Breast epithelium (tissue), 4 donors: ENCODE results near the gene IL1F10. TPM values are rescaled to one million over a fixed set of nuclear protein-coding genes. Genes with fewer than 3 reads are reported as not detected.

ENCODE experiments used
- DNase-seq, 2 donors: peaks; one replicate each; pipeline ENCODE4 v3.0.0-alpha.2; 2019; ENCODE audit warnings: low spot score in 2 of 2
- H3K27ac ChIP-seq, 2 donors: fragments of 200-600 bp; sonication (generic) in 1 of 2; one replicate each; pipeline ENCODE4 v1.5.1; 2016 to 2019; ENCODE audit warnings: mild to moderate bottlenecking in 1 of 2
- H3K27me3 ChIP-seq, 2 donors: fragments of 200-600 bp; sonication (generic) in 1 of 2; one replicate each; pipeline versions ENCODE4 v1.5.1 to v1.6.0; 2017 to 2019; ENCODE audit warnings: control low read depth in 1 of 2, mild to moderate bottlenecking in 1 of 2
- H3K36me3 ChIP-seq: fragments of 200-600 bp; one replicate; pipeline ENCODE4 v1.5.1; 2019
- H3K4me1 ChIP-seq, 2 donors: fragments of 200-600 bp; sonication (generic); one replicate each; pipeline ENCODE4 v1.5.1; 2016 to 2019; ENCODE audit warnings: control low read depth in 1 of 2
- H3K4me3 ChIP-seq, 3 donors: fragments of 200-600 bp; sonication (generic); 1 replicate in 2 of 3; 2 replicates in 1 of 3; pipeline ENCODE4 v1.5.1; 2016 to 2019; ENCODE audit warnings: mild to moderate bottlenecking in 3 of 3, moderate library complexity in 2 of 3
- H3K9me3 ChIP-seq, 2 donors: fragments of 200-600 bp; sonication (generic) in 1 of 2; one replicate each; pipeline ENCODE4 v1.5.1; 2016 to 2019; ENCODE audit warnings: control low read depth in 1 of 2
- POLR2A ChIP-seq: fragments of 450-650 bp; IDR thresholded peaks from one replicate; pipeline ENCODE4 v1.6.1; 2016; ENCODE audit warnings: antibody characterized with exemption, mild to moderate bottlenecking, moderate library complexity
- POLR2AphosphoS5 ChIP-seq, 3 donors: sonication (generic); formaldehyde crosslinking; IDR thresholded peaks; one replicate each; pipeline ENCODE4 v1.6.1; 2017; ENCODE audit warnings: antibody characterized with exemption in 3 of 3
- intact Hi-C: fragments of 100-400 bp; cut with DNase I; formaldehyde crosslinking; loops from one replicate; pipeline ENCODE4 v1.15.1; 2023; ENCODE audit warnings: low total_unique reads
- total RNA-seq, 3 donors: library from RNA; depleted of rRNA; stranded (reverse); fragments of >200 nt; gene quantifications; one replicate each; pipeline ENCODE4 v1.1.0, GENCODE V29; 2016
- TF ChIP-seq, protein P1 (sequence below), 3 donors: fragments of 450-650 bp; IDR thresholded peaks; one replicate each; pipeline ENCODE4 v1.5.1; 2016 to 2017; ENCODE audit warnings: antibody characterized with exemption in 3 of 3, mild to moderate bottlenecking in 3 of 3, moderate library complexity in 3 of 3

Gene IL1F10
- total RNA-seq, 3 donors from 2014 or later: not detected

DNA sequence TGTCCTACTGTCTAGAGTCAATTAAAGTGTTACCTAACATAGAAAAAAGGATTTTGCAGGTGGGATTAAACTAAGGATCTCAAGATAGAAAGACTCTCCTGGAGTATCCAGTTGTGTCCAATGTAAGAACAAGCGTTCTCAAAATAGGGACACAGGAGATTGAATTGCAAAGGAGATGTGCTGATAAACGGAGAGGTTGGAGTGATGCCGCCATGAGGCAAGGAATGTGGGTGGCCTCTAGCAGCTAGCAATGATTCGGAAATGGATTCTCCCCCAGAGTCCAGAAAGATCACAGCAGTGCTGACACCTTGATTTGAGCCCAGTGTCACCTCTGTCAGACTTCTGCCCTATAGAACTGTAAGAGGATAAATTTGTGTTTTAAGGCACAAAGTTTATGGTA is 35.5 kb downstream of the IL1F10 start:
- H3K36me3 ChIP-seq: no peaks in the 10 kb centered on the region
- H3K27ac ChIP-seq: no peak overlapping the region
- no peak for DNase-seq
- TF ChIP-seq, protein P1, sequence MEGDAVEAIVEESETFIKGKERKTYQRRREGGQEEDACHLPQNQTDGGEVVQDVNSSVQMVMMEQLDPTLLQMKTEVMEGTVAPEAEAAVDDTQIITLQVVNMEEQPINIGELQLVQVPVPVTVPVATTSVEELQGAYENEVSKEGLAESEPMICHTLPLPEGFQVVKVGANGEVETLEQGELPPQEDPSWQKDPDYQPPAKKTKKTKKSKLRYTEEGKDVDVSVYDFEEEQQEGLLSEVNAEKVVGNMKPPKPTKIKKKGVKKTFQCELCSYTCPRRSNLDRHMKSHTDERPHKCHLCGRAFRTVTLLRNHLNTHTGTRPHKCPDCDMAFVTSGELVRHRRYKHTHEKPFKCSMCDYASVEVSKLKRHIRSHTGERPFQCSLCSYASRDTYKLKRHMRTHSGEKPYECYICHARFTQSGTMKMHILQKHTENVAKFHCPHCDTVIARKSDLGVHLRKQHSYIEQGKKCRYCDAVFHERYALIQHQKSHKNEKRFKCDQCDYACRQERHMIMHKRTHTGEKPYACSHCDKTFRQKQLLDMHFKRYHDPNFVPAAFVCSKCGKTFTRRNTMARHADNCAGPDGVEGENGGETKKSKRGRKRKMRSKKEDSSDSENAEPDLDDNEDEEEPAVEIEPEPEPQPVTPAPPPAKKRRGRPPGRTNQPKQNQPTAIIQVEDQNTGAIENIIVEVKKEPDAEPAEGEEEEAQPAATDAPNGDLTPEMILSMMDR (IDR thresholded peaks at IDR 0.05): no peak
- TF ChIP-seq POLR2A (no peak), POLR2AphosphoS5 (IDR thresholded peaks at IDR 0.05) (no peak)
- intact Hi-C loops: no loop called here
- peaks cover 0 to 4% of the 10 kb centered on the region in 2 donors for H3K9me3 ChIP-seq
- no peaks in the 10 kb centered on the region for H3K4me1 ChIP-seq
- H3K27me3 ChIP-seq: no peaks in the 10 kb centered on the region
- no peak overlapping the region for H3K4me3 ChIP-seq

- no peak overlapping the region for H3K4me3 ChIP-seq
- TF ChIP-seq POLR2AphosphoS5 (IDR thresholded peaks at IDR 0.05): no peak
- no peak for TF ChIP-seq POLR2A
- TF ChIP-seq, protein P1 (IDR thresholded peaks at IDR 0.05): no peak
- H3K9me3 ChIP-seq: peaks cover 0 to 4% of the 10 kb centered on the region in 2 donors
- intact Hi-C loops: no loop called here
- H3K27ac ChIP-seq: no peak overlapping the region
- DNase-seq: no peak
- H3K36me3 ChIP-seq: no peaks in the 10 kb centered on the region
- no peaks in the 10 kb centered on the region for H3K4me1 ChIP-seq
- no peaks in the 10 kb centered on the region for H3K27me3 ChIP-seq
These were observed 36.4 kb downstream of the IL1F10 start for GRCh38 chr2:113104054-113104611.

DNA sequence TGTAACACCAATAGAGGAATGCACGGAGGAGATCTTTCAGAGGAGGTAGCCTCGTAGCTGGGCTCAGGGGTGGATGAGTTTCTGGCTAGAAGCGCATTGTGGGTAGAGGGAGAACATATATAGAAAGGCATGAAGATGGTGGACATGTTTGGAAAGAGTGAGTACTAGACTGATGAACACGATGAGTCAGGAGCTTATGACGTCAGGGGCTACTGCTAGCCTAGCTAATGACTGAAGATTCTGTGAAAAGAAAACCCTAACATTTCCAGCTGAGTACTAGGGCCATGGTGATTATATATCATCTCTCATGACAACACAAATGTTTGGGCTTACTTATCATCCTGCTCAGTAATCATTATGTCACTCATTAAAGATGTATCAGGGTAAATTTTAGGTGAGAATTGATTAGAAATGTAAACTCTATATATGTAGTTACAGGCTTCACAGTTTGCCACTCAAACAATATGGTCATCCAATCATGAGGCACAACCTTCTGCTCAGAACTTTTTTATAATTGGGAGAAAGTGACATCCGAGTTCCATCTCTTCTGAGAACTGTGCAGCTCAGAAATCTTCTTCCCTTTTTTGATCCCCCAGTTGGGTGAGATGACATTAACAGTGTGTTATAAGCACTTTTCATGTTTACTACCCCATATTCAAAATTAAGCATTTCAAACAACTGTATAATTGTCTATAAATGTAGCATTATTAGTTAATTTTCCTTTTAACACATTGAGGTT is 37.4 kb downstream of the IL1F10 start:
- no peak overlapping the region for H3K4me3 ChIP-seq
- peaks cover 0 to 4% of the 10 kb centered on the region in 2 donors for H3K9me3 ChIP-seq
- H3K4me1 ChIP-seq: no peaks in the 10 kb centered on the region
- intact Hi-C loops: no loop called here
- TF ChIP-seq, protein P1 (IDR thresholded peaks at IDR 0.05): no peak
- TF ChIP-seq POLR2A (no peak), POLR2AphosphoS5 (IDR thresholded peaks at IDR 0.05) (no peak)
- no peak overlapping the region for H3K27ac ChIP-seq
- no peak for DNase-seq
- H3K27me3 ChIP-seq: no peaks in the 10 kb centered on the region
- H3K36me3 ChIP-seq: no peaks in the 10 kb centered on the region

DNA sequence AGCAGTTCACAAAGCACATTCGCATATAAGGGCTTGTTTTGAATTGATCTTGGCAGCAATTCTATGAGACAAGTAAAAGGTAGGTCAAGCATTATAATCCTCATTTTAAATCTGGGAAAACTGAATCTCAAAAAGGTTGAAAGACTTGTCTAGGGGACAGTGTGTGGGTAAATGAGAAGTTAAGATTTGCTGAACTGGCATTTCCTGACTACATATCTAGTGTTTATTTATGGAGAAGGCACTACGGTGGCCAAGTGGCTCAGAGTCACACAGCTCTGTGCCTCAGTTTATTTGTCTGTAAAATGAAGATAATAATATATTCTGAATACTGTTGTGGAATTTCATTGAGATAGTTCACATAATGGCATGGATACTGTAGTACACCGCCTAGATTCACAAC is 43.4 kb downstream of the IL1F10 start:
- no peak for DNase-seq
- Histone ChIP-seq H3K4me3 (no peak overlapping the region), H3K27me3 (no peaks in the 10 kb centered on the region), H3K27ac (peak overlapping the region in 1 of 2 donors; percentile 19), H3K36me3 (no peaks in the 10 kb centered on the region), H3K4me1 (no peaks in the 10 kb centered on the region), H3K9me3 (no peaks in the 10 kb centered on the region)
- intact Hi-C loops: no loop called here
- TF ChIP-seq POLR2A: no peak
- TF ChIP-seq, protein P1 (IDR thresholded peaks at IDR 0.05): no peak
- no peak for TF ChIP-seq POLR2AphosphoS5 (IDR thresholded peaks at IDR 0.05)

- Histone ChIP-seq H3K27me3 (no peaks in the 10 kb centered on the region), H3K27ac (peak overlapping the region; percentile 23 to 69), H3K36me3 (no peaks in the 10 kb centered on the region), H3K4me3 (no peak overlapping the region), H3K9me3 (no peaks in the 10 kb centered on the region), H3K4me1 (no peaks in the 10 kb centered on the region)
- intact Hi-C loops: no loop called here
- no peak for TF ChIP-seq POLR2A
- TF ChIP-seq, protein P1 (IDR thresholded peaks at IDR 0.05): no peak
- peak in 1 of 2 donors; percentile 35 for DNase-seq
These were observed 44.1 kb downstream of the IL1F10 start for GRCh38 chr2:113111823-113112287.
